Chondrocyte (in vitro differentiated cells): ENCODE data around the gene APAF1. TPM values are rescaled to one million over a fixed set of nuclear protein-coding genes. Genes with fewer than 3 reads are reported as not detected.

ENCODE experiments used
- DNase-seq: peaks from one replicate; pipeline ENCODE4 v3.0.0; 2021; ENCODE audit warnings: mixed read lengths, low spot score
- H3K27ac Mint-ChIP-seq: one replicate; pipeline ENCODE4 v1.8.0; 2021; ENCODE audit warnings: mild to moderate bottlenecking, moderate library complexity, mixed read lengths; ENCODE audit not compliant: unreplicated experiment
- H3K27me3 Mint-ChIP-seq: 2 replicates; pipeline ENCODE4 v1.8.0; 2021; ENCODE audit warnings: low read depth, mixed read lengths
- H3K36me3 Mint-ChIP-seq: 2 replicates; pipeline ENCODE4 v1.8.0; 2021; ENCODE audit warnings: low read depth, mixed read lengths
- H3K4me1 Mint-ChIP-seq: 2 replicates; pipeline ENCODE4 v1.8.0; 2021; ENCODE audit warnings: low read depth, mild to moderate bottlenecking, mixed read lengths
- H3K4me3 Mint-ChIP-seq: one replicate; pipeline ENCODE4 v1.8.0; 2021; ENCODE audit warnings: mild to moderate bottlenecking, moderate library complexity, mixed read lengths; ENCODE audit not compliant: unreplicated experiment
- H3K9me3 Mint-ChIP-seq: 2 replicates; pipeline ENCODE4 v1.8.0; 2021; ENCODE audit warnings: low read depth, mixed read lengths
- CTCF ChIP-seq: fragments of 200-600 bp; sonication (generic); IDR thresholded peaks from 2 replicates; pipeline ENCODE4 v1.5.0; 2021; ENCODE audit warnings: antibody characterized with exemption, mild to moderate bottlenecking, moderate library complexity
- total RNA-seq: library from RNA; stranded (reverse); gene quantifications from 3 replicates; pipeline ENCODE4 v1.2.1, GENCODE V29; 2021

APAF1 gene
- total RNA-seq, 1 donor from 2014 or later: 19.2 TPM

DNA sequence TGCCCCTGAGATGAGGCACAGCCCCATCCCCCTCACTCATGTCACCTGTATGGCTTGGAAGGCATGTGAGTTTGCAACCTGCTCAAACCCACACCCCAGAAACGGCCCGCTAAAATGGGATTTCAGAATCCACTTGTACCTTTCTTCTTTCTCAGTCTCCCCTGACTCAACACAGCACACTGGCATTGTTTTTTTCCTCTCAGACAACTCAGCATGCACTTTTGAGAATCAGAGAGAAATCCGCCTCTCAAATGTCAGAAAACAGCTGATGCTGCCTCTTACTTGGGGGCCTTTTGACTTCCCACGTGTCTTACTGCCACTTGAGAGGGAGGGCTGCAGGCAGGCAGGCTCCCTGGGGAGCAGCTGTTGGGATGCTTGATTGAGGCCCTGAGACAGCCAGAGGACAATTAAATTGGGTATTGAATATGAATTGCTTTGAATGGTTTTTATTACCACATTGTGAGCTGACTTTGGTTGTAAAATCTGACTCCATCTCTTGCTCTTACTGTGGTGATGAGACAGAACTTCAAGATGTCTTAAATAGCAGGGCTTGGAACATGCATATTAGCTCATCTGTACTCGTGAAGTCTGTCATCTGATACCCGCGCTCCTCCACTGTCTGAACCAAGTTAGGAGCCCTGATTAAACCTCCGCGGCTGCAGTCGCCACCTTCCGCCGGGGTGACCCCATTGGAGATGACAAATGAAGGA is 96.6 kb downstream of the APAF1 start:
- H3K4me1 Mint-ChIP-seq: peaks cover 8% of the 10 kb centered on the region
- no peaks in the 10 kb centered on the region for H3K27me3 Mint-ChIP-seq
- no peaks in the 10 kb centered on the region for H3K9me3 Mint-ChIP-seq
- no peaks in the 10 kb centered on the region for H3K36me3 Mint-ChIP-seq
- no peak for TF ChIP-seq CTCF
- no peak overlapping the region for H3K27ac Mint-ChIP-seq
- no peak overlapping the region for H3K4me3 Mint-ChIP-seq
- DNase-seq: no peak

- H3K27me3 Mint-ChIP-seq: no peaks in the 10 kb centered on the region
- no peaks in the 10 kb centered on the region for H3K36me3 Mint-ChIP-seq
- no peaks in the 10 kb centered on the region for H3K9me3 Mint-ChIP-seq
- no peak overlapping the region for H3K4me3 Mint-ChIP-seq
- peak; percentile 76 for TF ChIP-seq CTCF
- H3K27ac Mint-ChIP-seq: no peak overlapping the region
- peaks cover 8% of the 10 kb centered on the region for H3K4me1 Mint-ChIP-seq
- no peak for DNase-seq
Measured at GRCh38 chr12:98743362-98743953, 98.4 kb downstream of the APAF1 start.

- no peak for DNase-seq
- no peak overlapping the region for H3K27ac Mint-ChIP-seq
- H3K4me3 Mint-ChIP-seq: no peak overlapping the region
- peaks cover 8% of the 10 kb centered on the region for H3K4me1 Mint-ChIP-seq
- no peaks in the 10 kb centered on the region for H3K9me3 Mint-ChIP-seq
- TF ChIP-seq CTCF: no peak
- no peaks in the 10 kb centered on the region for H3K27me3 Mint-ChIP-seq
- H3K36me3 Mint-ChIP-seq: no peaks in the 10 kb centered on the region
Measured at GRCh38 chr12:98744680-98745079, 99.6 kb downstream of the APAF1 start.

- Mint-ChIP-seq H3K4me1 (peaks cover 10% of the 10 kb centered on the region), H3K4me3 (peak overlapping the region; percentile 46), H3K27me3 (no peaks in the 10 kb centered on the region), H3K36me3 (no peaks in the 10 kb centered on the region), H3K9me3 (no peaks in the 10 kb centered on the region), H3K27ac (no peak overlapping the region)
- TF ChIP-seq CTCF: no peak
- DNase-seq: peak; percentile 68
Measured at GRCh38 chr12:98745578-98746391, 100.7 kb downstream of the APAF1 start.

DNA sequence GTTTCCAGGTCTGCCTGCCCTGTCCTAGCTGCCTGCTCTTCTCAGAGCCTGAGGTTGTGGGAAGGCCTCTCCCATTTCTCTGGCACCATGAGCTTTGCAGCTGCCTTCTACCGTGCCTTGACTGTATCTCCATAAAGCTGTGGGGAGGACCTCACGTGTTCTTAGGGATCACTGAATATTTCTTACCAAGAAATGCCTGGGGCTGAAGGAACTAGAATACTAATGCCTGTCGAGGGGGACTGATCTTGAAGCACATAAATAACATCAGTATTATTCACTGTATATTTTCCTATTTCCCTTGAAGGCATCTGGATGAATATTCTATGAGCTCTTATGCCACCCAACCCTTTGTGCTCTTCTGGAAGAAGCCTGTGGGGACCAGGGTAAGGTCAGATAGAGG is 103.4 kb downstream of the APAF1 start:
- Mint-ChIP-seq H3K27ac (no peak overlapping the region), H3K4me1 (peaks cover 11% of the 10 kb centered on the region), H3K9me3 (no peaks in the 10 kb centered on the region), H3K36me3 (no peaks in the 10 kb centered on the region), H3K27me3 (no peaks in the 10 kb centered on the region), H3K4me3 (no peak overlapping the region)
- DNase-seq: no peak
- TF ChIP-seq CTCF: no peak
